IPS DF 19.7 (cell line): ENCODE measurements around the gene ADSS2.
A peak's percentile ranks its signal among the peaks of the same experiment; 100 is the strongest.
"Not testable (repeated sequence)": the region's sequence is repeated elsewhere in the genome, so short reads cannot be mapped to it uniquely, and the experiment has no call there.

Source experiments
- DNase-seq: peaks from one replicate; pipeline ENCODE4 v3.0.0-alpha.2; 2013; ENCODE audit warnings: low read depth, low spot score

The ADSS2 gene

DNA sequence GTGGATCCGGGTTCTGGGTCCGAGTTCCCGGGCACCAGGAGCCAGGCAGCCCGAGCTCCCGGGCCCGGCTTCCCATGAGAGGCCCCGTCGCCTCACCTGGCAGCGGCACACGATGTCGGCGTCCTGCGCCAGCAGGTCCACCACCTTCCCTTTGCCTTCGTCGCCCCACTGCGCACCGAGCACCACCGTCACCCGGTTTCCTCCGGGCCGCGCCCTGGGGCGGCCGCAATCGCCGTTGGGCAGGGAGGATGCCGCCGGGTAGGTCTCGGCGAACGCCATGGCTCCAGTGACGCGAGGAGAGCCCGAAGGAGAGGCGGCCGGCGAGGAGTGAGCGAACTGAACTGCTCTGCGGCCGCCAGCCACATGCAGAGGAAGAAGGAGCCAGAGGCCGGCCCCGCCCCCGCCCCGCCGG is at the start of gene ADSS2:
Gene ADSS2, minus strand, starts transcription at position 371 of the 412 bp plus-strand sequence. Its CDS starts 92 bp downstream, at position 279.
- no peak for DNase-seq

DNA sequence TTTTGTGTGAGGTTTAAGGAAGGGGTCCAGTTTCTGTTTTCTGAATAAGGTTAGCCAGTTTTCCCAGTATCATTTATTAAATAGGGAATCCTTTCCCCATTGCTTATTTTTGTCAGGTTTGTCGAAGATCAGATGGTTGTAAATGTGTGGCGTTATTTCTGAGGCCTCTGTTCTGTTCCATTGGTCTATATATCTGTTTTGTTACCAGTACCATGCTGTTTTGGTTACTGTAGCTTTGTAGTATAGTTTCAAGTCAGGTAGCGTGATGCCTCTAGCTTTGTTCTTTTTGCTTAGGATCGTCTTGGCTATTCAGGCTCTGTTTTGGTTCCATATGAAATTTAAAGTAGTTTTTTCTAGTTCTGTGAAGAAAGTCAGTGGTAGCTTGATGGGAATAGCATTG is 48.8 kb upstream of the ADSS2 start:
- DNase-seq: not testable (repeated sequence)

DNA sequence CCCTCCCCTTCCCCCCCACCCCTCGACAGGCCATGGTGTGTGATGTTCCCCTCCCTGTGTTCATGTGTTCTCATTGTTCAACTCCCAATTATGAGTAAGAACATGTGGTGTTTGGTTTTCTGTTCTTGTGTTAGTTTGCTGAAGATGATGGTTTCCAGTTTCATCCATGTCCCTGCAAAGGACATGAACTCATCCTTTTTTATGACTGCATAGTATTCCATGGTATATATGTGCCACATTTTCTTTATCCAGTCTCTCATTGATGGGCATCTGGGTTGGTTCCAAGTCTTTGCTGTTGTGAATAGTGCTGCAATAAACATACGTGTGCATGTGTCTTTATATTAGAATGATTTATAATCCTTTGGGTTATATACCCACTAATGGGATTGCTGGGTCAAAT is 47.8 kb upstream of the ADSS2 start:
- DNase-seq: not testable (repeated sequence)

DNA sequence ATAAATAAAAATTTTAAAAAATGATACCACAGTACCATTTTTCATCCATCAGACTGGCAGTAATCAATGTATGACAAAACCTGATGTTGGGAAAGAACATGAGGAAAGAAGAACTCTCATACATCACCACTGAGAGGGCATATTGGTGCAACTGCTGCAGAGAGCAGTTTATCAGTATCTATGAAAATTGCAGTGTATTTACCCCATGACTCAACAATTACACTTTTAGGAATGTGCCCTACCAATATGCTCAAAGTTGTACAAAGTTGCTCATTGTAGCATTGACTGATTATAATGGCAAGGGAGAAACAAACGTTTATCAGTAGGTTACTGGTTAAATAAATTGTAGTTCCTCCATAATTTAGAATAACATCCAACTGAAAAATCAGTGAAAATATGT is 46.1 kb upstream of the ADSS2 start:
- DNase-seq: no peak

DNA sequence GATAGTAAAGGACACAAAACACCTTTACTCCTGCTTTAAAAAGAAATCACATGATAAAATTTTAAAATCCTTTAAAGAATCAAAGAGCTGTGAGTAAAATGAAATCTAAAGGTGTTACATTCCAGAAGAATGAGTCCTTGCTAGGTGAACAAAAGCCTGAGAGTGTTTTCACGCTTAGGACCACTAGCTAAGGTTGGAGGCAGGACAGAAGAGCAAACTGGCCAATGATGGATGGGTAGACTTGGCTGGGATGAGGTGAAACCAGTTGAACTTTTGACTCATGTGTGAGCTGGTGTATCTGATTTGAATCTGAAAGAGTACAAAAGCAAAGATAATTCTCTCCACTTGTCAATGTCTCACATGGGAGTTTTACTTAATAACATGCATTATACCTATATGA is 44.5 kb upstream of the ADSS2 start:
- no peak for DNase-seq

DNA sequence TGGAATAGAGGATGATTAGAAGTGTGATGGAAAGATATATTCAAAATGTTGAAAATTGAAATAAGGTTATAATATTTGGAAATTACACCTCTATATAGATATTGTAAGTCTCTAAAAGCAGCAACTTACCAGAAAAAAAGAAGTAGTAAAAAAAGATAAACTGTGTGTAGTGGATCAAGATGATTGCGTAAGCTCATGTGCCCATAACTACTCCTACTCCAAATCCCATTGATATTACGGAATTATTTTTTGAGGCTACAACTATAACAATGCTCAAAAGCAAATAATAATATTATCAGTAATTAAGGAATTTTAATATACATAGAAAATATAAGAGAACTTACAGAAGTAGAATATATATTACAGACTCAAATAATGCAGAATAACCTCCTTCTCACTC is 42.9 kb upstream of the ADSS2 start:
- no peak for DNase-seq

DNA sequence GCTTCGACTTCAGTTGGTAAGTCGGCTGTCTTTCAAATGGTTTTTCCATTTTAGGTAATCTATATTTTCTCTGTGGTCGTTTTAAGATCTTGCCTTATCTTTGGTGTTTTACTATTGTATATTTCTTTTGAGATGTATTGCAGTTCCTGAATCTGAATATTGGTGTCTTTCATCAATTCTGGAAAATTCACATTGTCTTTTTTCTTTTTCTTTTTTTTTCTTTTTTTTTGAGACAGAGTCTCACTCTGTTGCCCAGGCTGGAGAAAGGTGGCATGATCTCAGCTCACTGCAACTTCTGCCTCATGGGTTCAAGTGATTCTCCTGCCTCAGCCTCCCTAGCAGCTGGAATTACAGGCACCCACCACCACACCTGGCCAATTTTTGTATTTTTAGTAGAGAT is 33.3 kb upstream of the ADSS2 start:
- DNase-seq: not testable (repeated sequence)

DNA sequence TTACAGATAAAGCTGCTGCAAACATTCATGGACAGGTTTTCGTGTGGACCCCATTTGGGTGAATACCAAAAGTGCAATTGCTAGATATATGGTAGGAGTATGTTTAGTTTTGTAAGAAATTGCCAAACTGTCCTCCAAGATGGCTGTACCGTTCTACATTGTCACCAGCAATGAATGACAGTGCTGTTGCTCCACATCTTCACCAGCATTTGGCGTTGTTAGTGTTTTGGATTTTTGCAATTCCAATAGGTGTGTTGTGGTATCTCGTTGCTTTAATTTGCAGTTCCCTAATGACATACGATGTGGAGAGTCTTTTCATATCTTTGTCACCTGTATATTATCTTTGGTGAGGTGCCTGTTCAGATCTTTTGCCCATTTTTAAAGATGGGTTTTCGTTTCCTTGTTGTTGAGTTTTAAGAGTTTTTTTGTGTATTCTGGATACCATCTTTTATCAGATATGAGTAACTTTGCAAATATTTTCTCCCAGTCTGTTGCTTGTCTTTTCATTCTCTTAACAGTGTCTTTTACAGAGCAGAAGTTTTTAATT is 21.4 kb upstream of the ADSS2 start:
- DNase-seq: no peak

DNA sequence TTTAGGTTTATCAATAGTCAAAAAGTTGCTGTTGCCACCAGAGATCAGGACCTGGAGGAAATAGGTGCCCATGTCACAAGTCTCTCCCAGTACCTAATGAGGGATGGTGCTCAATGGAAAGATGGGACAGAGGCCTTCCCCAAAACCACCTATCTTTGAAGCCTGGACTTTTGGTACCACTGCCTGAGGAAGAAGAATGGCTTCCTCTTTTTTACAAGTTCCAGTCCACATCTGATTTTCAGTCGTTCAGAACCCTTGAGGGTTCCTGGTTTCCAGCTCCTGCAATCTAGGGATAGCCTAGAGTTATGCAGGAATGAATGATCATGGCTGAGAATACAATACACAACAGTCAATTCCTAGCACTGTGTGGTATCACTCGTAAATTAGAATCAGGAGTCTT is 15.0 kb upstream of the ADSS2 start:
- no peak for DNase-seq

DNA sequence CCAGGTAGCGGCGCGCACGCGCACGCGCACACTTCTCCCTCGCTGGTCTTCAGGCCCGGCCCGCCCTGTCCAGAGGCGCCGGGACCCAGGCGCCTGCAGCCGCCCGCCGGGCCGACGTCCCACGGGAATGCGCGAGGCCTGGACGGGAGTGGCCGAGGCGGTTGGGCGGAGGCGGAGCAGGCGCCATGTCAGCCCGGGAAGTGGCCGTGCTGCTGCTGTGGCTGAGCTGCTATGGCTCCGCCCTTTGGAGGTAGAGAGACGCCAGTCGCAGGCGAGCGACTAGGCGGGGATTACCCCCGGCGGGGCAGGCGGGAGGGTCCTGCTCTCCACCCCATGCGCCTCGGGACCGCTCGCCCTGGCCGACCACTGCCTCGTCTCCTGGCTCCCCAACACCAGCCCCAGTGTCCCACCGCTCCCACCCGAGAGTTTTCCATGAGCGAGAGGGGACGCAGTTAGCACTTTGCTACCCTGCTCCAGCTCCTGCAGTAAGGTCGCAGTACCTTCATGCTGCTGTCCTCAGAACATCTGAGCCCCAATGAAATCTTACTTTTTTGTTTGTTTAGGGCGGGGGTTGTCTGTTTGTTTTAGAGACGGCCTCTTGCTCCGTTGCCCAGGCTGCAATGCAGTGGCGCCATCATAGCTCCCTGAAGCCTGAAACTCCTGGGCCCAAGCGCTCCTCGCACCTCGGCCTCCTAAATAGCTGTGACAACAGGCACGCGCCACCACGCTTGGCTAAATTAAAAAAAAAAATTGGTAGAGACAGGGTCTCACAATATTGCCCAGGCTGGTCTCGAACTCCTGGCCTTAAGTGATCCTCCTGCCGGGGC is 9.7 kb upstream of the ADSS2 start, which contains the start of gene CATSPERE:
Gene CATSPERE, plus strand, starts transcription at position 29 of the 827 bp plus-strand sequence. Its CDS starts 157 bp downstream, at position 186.
- DNase-seq: peak; percentile 78

DNA sequence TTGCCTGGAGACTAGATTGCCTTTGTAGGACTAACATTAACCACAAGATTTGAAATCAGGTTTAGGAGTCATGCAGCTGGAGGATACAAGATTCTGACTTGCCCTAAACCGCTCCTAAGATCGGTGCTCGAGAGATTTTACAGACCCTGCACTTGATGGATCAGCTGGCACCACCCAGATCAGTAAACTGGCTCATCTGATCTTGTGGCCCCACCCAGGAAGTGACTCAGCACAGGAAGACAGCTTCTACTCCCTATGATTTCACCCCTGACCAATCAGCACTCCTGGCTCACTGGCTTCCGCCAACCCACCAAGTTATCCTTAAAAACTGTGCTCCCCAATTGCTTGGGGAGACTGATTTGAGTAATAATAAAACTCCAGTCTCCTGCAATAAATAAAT is 8.5 kb upstream of the ADSS2 start:
- DNase-seq: no peak

DNA sequence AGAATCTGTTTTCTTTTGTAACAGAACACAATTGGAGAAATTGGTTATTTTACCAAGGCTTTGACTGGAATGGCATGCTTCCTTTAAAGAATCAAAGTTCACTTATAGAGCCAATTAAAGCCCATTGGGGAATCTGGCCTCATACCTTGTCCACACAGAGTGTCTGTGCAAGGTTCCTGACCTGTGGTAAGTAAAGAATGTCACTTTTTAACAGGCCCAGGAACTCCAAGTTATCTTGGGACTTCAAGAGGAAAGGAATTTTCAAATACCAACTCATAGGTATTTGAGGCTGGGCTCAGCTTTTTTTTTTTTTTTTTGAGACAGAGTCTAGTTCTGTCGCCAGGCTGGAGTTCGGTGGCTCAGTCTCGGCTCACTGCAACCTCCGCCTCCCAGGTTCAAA is 7.1 kb upstream of the ADSS2 start:
- no peak for DNase-seq

DNA sequence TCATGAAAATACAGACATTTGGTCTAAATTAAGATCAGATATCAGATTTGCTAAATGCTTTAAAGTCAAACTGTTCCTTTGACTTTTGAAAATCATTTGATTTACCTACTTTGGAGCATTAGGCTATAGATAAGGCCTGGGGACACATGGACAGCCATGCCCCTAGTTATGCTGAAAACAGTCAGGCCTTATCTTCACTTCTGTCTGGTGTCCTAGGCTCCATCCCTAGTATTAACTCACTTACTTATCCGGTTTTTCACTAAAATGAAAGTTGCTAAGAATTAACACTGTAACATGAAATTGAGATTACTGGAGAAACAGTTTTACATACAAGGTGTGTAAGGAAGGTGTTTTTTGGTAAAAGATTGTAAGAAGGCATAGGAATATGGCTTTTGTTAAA is 4.9 kb upstream of the ADSS2 start:
- DNase-seq: no peak

DNA sequence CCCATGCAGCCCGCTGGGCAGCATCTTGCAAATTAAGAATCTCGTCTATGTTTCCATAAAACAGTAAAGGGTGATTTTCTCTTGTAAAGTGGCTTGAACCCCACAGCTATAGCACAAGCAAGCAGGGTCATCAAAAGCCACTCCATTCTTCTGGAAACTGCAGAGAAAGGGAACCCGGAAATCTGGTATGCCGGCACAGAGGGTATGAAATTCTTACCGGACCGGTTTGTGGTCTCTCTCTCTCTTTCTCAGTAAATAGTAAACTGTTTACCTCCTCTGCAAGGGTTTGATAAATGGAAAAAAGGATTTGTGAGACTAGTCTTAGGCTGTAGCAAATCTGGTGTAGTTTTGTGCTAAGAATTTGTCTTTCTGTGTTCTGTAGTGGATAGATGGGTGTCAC is 2.7 kb upstream of the ADSS2 start:
- DNase-seq: no peak

DNA sequence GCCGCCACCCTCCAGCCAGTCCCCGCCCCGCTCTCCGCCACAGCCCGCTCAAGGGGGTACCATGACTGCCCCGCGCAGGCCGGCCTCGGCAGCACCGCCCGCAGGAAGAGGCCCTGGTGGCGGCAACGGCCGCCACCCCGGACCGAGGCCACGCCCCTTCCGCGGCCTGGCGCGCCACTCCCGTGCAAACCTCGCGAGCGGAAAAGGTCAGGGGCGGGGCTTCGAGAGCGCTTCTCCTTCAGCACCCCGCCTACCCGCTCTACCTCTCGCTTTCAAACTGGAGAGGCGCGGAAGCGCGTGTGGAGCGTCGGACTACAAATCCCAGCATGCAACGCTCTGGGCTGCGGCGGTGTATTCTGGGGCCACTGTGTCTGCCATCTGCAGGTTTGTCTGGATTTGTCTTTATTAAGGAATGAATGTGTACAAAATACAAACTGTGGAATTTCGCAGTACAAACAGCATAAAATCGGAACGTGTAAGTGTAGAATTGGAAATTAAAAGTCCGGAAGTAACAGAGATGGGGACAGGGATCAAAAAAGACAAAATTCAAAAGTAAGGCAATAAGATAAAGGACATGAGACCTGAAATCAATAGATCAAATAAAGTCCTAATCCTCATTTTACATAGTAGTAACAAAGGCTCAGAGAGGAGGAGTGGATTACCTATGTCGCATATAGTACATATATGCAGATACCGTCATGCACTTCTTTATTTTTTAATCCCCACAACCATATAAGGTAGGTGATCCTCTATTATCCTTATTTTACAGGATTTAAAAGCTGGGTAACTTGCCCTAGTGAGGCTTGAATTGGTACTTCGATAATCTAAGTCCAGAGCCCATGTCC is 464 bp upstream of the ADSS2 start:
- peak; percentile 94 for DNase-seq

DNA sequence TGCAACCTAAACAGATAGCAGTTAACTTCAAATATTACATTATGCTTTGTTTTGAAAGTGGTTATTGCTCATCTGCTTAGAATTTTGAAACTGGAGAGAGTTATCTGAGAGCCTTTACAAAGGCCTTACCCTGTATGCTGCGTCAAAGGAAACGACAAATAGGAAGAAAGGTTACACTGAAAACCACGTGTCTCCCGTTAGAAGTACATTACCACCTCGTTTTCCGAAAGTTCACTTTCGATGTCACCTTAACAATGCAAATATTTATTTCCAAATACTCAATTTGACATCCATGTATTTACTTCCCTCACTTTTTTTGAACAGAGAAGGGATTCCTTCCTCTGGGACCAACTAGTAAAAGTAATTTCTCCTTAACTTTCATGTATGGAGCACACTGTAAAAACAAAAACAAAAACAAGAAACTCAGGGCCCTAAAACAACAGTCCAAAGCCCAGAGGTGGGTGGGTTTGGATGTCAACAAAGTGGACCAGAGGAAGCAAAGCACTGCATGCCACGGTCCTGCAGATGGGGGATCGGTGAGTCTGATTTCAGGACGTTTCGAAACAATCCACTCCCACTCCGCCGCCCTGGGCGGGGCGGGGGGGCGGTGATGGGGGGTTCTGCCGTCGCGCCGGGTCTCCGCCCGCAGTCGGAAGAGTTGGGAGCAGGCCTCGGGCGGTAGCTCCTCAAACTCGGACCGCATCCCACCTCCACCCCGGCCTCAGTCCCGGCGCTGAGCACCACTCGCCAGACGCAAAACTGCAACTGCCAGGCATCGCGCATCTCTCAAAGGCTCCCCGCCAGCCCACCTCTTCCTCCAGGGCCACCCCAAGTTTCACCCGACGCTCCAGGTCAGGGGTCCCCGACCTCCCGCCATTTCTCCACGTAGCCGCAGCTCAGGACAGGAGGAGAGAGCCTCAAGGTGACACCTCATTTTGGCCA is 841 bp downstream of the ADSS2 start:
- DNase-seq: no peak

DNA sequence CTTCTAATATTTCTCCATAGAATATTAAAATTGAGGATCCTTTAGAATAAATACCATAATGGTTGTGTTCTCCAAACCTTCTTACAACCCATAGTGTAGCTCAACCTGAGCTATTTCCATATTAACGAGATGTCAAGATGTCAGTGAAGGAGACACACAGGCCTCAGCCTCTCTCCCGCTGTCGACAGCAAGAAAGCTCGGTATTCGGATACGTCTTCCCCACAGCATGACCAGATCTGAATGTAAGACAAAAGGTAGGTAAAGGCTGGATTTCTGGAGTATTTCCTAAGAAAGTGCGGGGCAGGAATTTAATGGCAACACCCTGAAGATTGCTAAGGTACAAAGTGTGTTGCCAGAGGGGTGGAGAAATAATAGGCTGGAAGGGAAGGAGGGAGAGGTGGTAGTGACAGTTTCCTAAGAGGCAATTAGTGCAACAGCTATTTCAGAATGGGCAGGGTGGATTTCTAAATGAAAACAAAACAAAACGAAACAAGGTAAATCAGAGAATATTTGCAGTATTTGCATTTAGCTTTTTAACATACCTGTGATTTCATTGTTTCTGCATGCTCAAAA is 1.7 kb downstream of the ADSS2 start:
- no peak for DNase-seq

DNA sequence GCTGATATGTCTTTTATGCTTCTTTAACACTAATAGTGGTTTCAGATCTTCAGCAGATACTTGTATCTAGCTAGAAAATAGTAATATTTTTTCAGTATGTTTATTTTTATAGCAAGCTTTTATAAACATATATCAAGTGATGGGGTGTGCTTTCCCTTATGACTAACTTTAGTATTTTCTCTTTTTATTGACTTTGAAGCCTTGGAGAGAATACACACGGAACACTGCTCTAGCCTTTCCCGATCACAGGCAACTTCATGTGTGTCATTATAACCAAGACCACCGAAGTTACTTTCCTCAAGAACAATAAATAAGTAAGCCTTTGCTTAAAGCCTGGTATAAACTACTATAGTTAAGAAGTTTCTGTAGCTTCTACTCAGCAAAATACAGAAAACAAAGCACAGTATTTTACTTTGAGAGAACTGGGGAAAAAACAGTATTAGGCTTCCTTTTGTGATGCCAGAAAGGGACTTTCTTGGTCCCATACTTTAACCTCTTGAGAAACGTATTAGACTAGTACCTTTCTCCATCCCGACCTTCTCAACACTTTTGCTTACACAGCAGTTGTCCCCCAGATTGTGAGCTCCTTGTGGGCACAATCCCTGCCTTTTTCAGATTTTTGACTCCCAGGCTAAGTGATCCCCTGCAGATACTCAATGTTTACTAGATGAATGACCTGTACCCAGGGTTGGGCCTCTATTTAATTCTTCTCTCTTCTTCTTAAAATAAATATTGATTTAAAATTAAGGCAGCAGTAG is 3.3 kb downstream of the ADSS2 start:
- DNase-seq: no peak

DNA sequence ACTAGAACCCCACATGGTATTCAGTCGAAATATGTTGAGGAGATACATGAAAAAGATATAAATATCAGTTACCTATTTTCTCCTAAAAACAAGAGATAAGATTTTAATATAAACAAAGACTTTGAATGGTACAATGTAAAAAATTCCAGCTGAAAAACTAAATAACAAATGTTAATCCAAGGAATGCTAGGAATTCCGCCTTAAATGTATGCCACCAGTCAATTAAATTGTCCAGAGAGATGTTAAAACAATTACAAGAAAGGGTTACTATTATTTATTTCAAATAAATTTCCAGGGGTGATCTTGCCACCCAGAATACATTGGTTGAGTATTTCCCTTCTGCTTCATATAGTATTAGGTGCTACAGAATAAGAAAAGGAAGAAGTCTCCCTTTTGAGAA is 4.2 kb downstream of the ADSS2 start:
- DNase-seq: no peak

DNA sequence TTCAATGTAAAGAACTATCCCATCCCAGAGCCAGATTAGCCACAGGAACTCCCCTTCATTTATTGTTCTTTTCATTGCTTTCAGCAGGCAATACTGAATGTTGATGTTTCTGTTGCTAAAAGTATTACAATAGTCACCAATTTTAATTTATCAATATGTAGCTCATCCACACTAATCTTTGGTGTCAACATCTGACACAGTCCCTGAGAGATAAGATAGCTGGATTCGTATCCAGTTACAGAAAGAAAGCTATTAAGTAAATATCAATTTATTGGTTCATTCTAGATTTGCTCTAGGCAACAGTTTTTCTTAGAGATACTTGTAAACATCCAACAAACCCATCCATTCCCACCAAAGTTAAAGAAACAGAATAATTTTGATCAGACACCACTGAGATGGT is 4.7 kb downstream of the ADSS2 start:
- no peak for DNase-seq
